GM12873 (cell line): ENCODE measurements around the gene JAM3.

ENCODE experiments used
- CTCF ChIP-seq: IDR thresholded peaks from 2 replicates; pipeline ENCODE4 v1.5.1; 2012; ENCODE audit warnings: low read depth, mild to moderate bottlenecking, moderate library complexity, low read length, control low read depth; ENCODE audit not compliant: insufficient read depth; ENCODE audit errors: missing control alignments

Gene JAM3

GRCh38 chr11:134154441-134154840, 85.6 kb downstream of the JAM3 start:
- no peak for TF ChIP-seq CTCF

DNA sequence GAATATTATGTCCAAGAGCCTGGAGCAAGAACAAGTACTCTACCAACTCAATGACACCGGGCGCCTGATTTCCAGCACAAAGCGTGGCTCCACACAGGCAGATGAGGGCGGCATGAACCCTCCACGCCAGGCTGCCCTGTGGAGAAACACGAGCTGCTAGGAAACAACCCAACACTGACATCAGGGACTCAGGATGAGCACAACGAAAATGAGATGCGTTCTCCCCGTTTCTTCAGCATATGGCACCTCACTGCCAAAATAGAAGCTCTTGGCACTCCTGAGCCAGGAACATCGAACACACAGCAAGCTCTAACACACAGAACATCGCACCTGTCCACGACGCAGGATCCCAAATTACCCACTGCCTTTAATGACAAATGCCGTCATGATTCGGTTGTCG, 86.6 kb downstream of the JAM3 start:
- TF ChIP-seq CTCF: no peak

DNA sequence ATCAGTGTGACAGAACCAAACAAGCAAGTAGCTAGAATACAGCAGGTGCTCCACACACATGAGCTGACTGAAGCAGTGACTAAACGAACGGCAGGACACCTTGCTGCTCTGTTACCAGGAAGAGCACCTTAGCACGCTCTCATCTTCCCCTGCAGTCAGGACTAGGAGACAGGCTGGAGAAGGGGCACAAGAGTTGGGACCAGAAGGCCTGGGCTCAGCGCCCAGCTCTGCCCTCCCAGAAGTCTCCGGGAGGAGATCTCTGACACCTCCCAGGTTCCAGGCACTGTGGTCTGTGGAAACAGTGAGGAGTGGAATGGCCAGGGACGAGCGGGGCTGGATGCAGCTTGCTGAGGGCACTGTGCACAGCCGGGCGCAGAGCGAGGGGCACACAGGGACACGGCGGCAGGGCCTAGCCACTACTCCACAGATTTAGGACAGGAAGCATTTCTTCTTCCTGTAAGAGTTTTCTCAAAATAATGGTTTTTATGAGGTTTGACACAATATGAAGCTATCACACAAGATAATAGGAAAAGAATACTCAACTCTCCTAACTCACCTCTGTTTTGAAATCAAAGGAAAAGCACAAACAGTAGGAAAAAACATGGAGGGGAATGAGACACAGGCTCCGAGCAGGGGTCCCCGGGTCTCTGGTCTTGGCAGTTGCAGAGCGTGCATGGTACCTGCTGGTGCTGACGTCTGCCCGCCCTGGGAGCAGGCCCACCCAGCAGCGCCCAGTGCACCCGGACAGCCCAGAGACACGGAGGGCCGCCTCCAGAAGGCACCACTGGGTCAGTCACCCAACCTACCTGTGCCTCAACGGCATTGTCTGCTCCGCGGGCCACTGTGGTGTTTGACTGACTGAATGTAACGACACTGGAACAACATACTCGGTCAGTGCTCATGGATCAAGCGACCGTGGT, 87.3 kb downstream of the JAM3 start:
- TF ChIP-seq CTCF: no peak

DNA sequence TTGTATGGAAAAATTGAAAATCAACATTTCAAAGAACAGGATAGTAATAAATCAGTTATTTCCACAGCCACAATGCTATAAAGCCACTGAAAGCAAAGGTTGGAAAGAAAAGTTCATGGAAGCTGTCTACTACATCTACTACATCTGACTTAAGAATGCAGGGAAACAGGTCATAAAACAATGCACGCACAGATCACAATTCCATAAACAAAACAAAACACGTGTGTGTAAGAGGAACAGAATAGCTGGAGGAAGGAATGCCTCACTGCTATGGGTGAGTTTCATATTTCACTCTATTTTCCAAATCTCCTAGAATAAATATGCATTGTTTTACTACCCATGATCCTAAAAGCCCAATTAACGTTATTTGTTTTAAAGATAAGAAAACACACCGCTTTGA, 88.6 kb downstream of the JAM3 start:
- no peak for TF ChIP-seq CTCF

- no peak for TF ChIP-seq CTCF
Observed at GRCh38 chr11:134158023-134158422, 89.2 kb downstream of the JAM3 start.

- TF ChIP-seq CTCF: no peak
Observed at GRCh38 chr11:134159652-134160051, 90.8 kb downstream of the JAM3 start.

DNA sequence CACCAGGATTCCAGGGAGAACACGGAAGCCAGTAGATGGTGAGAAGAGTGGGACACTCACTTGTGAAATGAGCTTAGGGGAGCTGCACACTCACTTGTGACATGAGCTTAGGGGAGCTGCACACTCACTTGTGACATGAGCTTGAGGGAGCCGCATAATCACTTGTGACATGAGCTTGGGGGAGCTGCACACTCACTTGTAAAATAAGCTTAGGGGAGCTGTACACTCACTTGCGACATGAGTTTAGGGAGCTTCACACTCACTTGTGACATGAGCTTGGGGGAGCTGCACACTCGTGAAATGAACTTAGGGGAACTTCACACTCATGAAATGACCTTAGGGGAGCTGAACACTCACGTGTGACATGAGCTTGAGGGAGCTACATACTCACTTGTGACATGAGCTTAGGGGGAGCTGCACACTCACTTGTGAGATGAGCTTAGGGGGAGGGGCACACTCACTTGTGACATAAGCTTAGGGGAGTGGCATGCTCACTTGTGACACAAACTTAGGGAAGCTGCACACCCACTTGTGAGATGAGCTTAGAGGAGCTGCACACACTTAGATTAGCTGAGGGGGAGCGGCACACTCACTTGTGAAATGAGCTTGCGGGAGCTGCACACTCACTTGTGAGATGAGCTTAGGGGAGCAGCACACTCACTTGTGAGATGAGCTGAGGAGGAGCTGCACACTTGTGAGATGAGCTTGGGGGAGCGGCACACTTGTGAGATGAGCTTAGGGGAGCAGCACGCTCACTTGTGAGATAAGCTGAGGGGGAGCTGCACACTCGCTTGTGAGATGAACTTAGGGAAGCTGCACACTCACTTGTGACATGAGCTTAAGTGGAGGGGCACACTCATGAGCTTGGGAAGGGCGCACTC, 95.9 kb downstream of the JAM3 start:
- no peak for TF ChIP-seq CTCF
